Smooth muscle cell (in vitro differentiated cells): ENCODE data around the gene ZNF638. TPM values are rescaled to one million over a fixed set of nuclear protein-coding genes. Genes with fewer than 3 reads are reported as not detected.

Experiments used
- DNase-seq: peaks from one replicate; lab custom pipeline; 2025; ENCODE audit not compliant: unreplicated experiment; lab: John Stamatoyannopoulos, UW
- H2AFZ ChIP-seq: fragments of 200-600 bp; sonication (generic); 2 replicates; pipeline ENCODE4 v1.6.0; 2016; ENCODE audit warnings: antibody characterized with exemption, low read depth, mild to moderate bottlenecking
- H3F3A ChIP-seq: fragments of 200-600 bp; sonication (generic); 2 replicates; pipeline ENCODE4 v1.6.0; 2017; ENCODE audit warnings: antibody characterized with exemption, low read depth
- H3K27ac ChIP-seq: fragments of 200-600 bp; sonication (generic); 2 replicates; pipeline ENCODE4 v1.5.1; 2016; ENCODE audit warnings: low read depth, mild to moderate bottlenecking
- H3K27me3 ChIP-seq: fragments of 200-600 bp; sonication (generic); 2 replicates; pipeline ENCODE4 v1.6.1; 2016; ENCODE audit warnings: low read depth, mild to moderate bottlenecking
- H3K36me3 ChIP-seq: fragments of 200-600 bp; sonication (generic); 2 replicates; pipeline ENCODE4 v1.5.1; 2016; ENCODE audit warnings: low read depth
- H3K4me1 ChIP-seq: fragments of 200-600 bp; sonication (generic); 2 replicates; pipeline ENCODE4 v1.5.1; 2016; ENCODE audit warnings: low read depth
- H3K4me2 ChIP-seq: fragments of 200-600 bp; sonication (generic); 2 replicates; pipeline ENCODE4 v1.6.0; 2016; ENCODE audit warnings: mild to moderate bottlenecking
- H3K4me3 ChIP-seq: fragments of 200-600 bp; sonication (generic); 2 replicates; pipeline ENCODE4 v1.5.1; 2016; ENCODE audit warnings: mild to moderate bottlenecking
- H3K79me2 ChIP-seq: fragments of 200-600 bp; sonication (generic); 2 replicates; pipeline ENCODE4 v1.6.0; 2016; ENCODE audit warnings: low read depth, mild to moderate bottlenecking
- H3K9ac ChIP-seq: fragments of 200-600 bp; sonication (generic); 2 replicates; pipeline ENCODE4 v1.6.0; 2016; ENCODE audit warnings: low read depth
- H3K9me3 ChIP-seq: fragments of 200-600 bp; sonication (generic); replicated peaks from 2 replicates; pipeline ENCODE4 v1.5.1; 2016; ENCODE audit warnings: low read depth
- H4K20me1 ChIP-seq: fragments of 200-600 bp; sonication (generic); 2 replicates; pipeline ENCODE4 v1.6.0; 2016; ENCODE audit warnings: low read depth
- WGBS: methylation state at CpG from one replicate; pipeline ENCODE4 v1.1.7; 2016; ENCODE audit warnings: low lambda C conversion rate; 5-methylcytosine and 5-hydroxymethylcytosine counted together
- polyA plus RNA-seq: library from polyadenylated mRNA; unstranded; fragments of >200 nt; fragmentation: Nextera tagmentation; extraction: Ambion mirVana; gene quantifications from 2 replicates; pipeline ENCODE4 v1.2.1, GENCODE V29; 2016
- total RNA-seq: library from RNA; depleted of rRNA; stranded (reverse); fragments of >200 nt; gene quantifications from 2 replicates; pipeline ENCODE4 v1.2.3, GENCODE V29; 2014
- TF ChIP-seq, protein P1 (sequence below): fragments of 200-600 bp; sonication (generic); IDR thresholded peaks from 2 replicates; pipeline ENCODE4 v1.5.1; 2017; ENCODE audit warnings: borderline replicate concordance, mild to moderate bottlenecking, antibody characterized with exemption; ENCODE audit not compliant: insufficient read depth, poor library complexity, severe bottlenecking

Gene ZNF638
- total and polyA plus RNA-seq, 2 experiments from 2014 or later = 44.8 to 159 TPM

GRCh38 chr2:71332435-71332796 lies 834 bp downstream of the ZNF638 start:
- Histone ChIP-seq H2AFZ (peak overlapping the region; percentile 88), H3K27me3 (no peaks in the 10 kb centered on the region), H3K79me2 (peaks cover 58% of the 10 kb centered on the region), H3F3A (no peaks in the 10 kb centered on the region), H4K20me1 (peaks cover 51% of the 10 kb centered on the region), H3K9ac (peak overlapping the region; percentile 99), H3K27ac (peak overlapping the region; percentile 95), H3K9me3 (no peaks in the 10 kb centered on the region), H3K36me3 (no peaks in the 10 kb centered on the region), H3K4me1 (peaks cover 16% of the 10 kb centered on the region), H3K4me3 (peak overlapping the region; percentile 88), H3K4me2 (peak overlapping the region; percentile 94)
- DNase-seq = no peak
- TF ChIP-seq, protein P1, sequence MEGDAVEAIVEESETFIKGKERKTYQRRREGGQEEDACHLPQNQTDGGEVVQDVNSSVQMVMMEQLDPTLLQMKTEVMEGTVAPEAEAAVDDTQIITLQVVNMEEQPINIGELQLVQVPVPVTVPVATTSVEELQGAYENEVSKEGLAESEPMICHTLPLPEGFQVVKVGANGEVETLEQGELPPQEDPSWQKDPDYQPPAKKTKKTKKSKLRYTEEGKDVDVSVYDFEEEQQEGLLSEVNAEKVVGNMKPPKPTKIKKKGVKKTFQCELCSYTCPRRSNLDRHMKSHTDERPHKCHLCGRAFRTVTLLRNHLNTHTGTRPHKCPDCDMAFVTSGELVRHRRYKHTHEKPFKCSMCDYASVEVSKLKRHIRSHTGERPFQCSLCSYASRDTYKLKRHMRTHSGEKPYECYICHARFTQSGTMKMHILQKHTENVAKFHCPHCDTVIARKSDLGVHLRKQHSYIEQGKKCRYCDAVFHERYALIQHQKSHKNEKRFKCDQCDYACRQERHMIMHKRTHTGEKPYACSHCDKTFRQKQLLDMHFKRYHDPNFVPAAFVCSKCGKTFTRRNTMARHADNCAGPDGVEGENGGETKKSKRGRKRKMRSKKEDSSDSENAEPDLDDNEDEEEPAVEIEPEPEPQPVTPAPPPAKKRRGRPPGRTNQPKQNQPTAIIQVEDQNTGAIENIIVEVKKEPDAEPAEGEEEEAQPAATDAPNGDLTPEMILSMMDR = no peak
- under 1% methylated on average over 6 of the region's 6 CpGs for WGBS

GRCh38 chr2:71333619-71334018 lies 2.0 kb downstream of the ZNF638 start:
- peak overlapping the region; percentile 99 for H3K9ac ChIP-seq
- no peaks in the 10 kb centered on the region for H3K9me3 ChIP-seq
- peak overlapping the region; percentile 94 for H3K4me2 ChIP-seq
- WGBS = 70% methylated on average over 3 of the region's 3 CpGs
- H3K27ac ChIP-seq = no peak overlapping the region
- H3K27me3 ChIP-seq = no peaks in the 10 kb centered on the region
- H3F3A ChIP-seq = no peaks in the 10 kb centered on the region
- H4K20me1 ChIP-seq = peaks cover 63% of the 10 kb centered on the region
- peak overlapping the region; percentile 88 for H3K4me3 ChIP-seq
- H3K79me2 ChIP-seq = peaks cover 70% of the 10 kb centered on the region
- no peak overlapping the region for H2AFZ ChIP-seq
- DNase-seq = no peak
- H3K36me3 ChIP-seq = no peaks in the 10 kb centered on the region
- TF ChIP-seq, protein P1 = no peak
- peaks cover 16% of the 10 kb centered on the region for H3K4me1 ChIP-seq

DNA sequence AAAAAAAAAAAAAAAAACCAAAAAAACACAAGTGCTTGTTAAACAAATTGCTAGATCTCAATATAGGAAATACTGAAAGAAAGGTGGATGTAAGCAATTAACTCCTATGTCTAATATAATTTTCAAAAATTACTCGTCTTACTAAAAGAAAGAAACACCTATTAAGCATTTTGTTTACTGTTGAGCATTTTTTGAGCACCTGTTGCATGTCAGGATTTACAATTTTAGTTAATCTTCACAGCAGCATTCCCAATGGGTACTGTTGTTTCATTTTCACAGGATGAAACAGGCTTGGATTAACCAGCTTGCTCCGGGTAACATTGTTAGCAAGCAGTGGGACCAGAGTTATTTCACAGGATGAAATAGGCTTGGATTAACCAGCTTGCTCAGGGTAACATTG lies 4.8 kb downstream of the ZNF638 start:
- Histone ChIP-seq H2AFZ (no peak overlapping the region), H3K4me2 (no peak overlapping the region), H3K4me3 (no peak overlapping the region), H3K9me3 (no peaks in the 10 kb centered on the region), H3K27ac (no peak overlapping the region), H3K36me3 (no peaks in the 10 kb centered on the region), H3K27me3 (no peaks in the 10 kb centered on the region), H4K20me1 (peaks cover 90% of the 10 kb centered on the region), H3K79me2 (peaks cover 97% of the 10 kb centered on the region), H3F3A (no peaks in the 10 kb centered on the region), H3K9ac (no peak overlapping the region), H3K4me1 (peaks cover 21% of the 10 kb centered on the region)
- TF ChIP-seq, protein P1 = no peak
- 91% methylated on average over 2 of the region's 2 CpGs for WGBS
- DNase-seq = no peak

- H2AFZ ChIP-seq = no peak overlapping the region
- H3K9ac ChIP-seq = no peak overlapping the region
- no peaks in the 10 kb centered on the region for H3F3A ChIP-seq
- H3K9me3 ChIP-seq = no peaks in the 10 kb centered on the region
- no peak overlapping the region for H3K4me2 ChIP-seq
- H3K27ac ChIP-seq = no peak overlapping the region
- no peak for DNase-seq
- H4K20me1 ChIP-seq = peaks cover 94% of the 10 kb centered on the region
- no peaks in the 10 kb centered on the region for H3K27me3 ChIP-seq
- peaks cover 21% of the 10 kb centered on the region for H3K4me1 ChIP-seq
- no peak overlapping the region for H3K4me3 ChIP-seq
- TF ChIP-seq, protein P1 = no peak
- H3K36me3 ChIP-seq = no peaks in the 10 kb centered on the region
- peaks cover 100% of the 10 kb centered on the region for H3K79me2 ChIP-seq
These were observed 5.2 kb downstream of the ZNF638 start for GRCh38 chr2:71336802-71337201.
